HG02884 (cell line): Measurements from ENCODE around the gene TTLL5.

ENCODE experiments used
- ATAC-seq: cut with Tn5 transposase; IDR thresholded peaks from one replicate; pipeline ENCODE4 v1.9.1; 2021; ENCODE audit warnings: mild to moderate bottlenecking, moderate library complexity; ENCODE audit not compliant: unreplicated experiment

Gene TTLL5

DNA sequence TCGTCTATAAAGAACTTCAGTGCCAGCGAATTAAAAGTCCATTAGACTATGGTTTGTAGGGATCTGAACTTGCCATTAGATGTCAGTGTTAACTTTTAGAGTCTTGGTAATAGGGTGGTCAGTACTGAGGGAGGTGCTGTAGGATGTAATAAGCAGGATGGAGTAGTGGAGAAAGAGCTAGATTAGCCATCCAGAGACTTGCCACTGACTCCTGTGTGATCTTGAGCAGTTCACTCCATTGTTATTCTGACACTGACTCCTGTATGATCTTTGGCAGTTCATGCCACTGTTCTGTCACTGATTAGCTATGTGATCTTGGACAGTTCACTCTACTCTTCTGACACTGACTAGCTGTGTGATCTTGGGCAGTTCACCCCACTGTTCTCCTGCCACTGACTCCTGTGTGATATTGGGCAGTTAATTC, 133.6 kb downstream of the TTLL5 start:
- ATAC-seq, result no peak

DNA sequence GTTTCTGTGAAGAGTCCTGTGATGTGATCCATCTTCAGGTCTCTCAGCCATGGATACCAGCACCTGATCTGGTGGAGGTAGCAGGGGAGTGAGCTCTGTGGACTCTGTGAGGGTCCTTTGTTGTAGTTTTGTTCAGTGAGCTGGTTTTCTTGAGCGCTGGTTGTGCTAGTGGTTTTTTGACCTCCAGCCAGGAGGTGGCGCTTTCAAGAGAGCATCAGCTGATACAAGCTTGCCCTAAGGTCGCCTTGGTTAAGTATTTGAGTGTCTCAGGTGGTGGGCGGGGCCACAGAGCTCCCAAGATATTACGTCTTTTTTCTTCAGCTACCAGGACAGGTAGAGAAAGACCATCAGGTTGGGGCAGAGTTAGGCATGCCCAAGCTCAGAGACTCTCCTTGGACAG, 139.7 kb downstream of the TTLL5 start:
- ATAC-seq, result no peak

DNA sequence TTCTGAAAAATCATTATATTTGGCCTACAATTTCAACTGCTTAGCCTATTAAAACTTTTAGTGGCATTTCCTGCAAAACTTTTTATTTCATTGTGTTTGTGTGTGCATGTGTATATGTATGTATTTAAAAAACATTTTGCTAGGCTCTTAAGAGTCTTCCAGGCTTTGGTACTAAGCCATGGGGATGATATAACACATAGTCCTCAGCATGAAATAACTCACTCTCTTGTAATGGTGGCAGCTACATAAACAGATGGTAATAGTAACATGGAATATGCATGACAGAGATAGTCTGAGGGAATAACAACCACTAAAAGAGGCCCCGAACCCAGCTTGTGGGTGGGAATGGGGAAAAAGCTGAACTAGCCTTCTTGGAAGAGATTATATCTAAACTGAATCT, 141.4 kb downstream of the TTLL5 start:
- ATAC-seq, result no peak

DNA sequence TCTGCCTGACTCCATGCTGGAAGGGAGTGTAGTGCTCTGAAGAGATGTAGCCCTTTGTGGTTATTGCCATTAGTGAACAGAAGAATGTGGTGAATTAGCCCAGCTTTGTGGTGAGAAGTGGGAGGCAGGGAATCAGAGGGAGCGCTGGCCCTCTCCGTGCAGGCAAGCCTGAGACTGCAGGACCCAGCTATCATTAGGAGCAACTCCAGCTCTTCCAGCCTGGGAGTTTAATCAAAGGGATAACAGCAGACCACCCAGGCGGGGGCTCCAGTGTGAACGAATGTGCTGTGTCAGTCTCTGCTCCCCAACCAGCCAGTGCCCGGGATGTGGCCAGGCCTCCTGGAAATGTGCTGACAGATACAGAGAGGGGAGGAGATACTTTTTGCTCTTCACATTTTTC, 142.7 kb downstream of the TTLL5 start:
- no peak for ATAC-seq

DNA sequence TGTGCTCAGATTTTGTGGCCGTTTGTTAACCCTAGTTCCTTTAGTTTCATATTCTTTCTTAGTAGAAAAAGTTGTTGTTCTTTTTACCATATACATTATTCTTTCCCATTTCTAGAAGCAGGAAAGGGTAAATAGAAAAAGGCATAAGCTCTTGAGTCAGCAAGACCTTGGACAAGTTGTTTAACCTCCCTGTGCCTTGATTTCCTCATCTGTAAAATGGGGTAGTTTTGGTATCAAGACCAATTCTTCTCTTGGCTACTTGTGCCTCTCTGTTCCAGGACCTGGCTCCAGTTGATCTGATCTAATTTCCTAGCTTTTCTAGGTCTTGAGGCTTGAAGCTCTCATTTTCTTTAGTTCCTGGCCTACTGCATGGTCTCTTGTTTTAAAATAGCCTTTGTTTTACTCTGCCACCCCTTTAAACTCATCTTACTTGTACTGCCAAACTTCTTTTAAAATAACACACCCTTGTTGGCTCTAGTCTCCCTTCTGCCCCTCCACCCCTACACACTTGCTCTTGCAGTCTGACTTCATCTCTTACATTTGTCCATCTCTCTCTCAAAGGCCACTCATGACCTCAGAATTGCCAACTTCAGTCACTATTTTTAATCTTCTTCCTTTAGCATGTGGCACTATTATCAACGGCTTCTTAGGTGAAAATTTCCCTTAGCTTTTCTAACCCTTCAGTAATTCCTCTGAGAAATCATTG, 143.7 kb downstream of the TTLL5 start:
- no peak for ATAC-seq

DNA sequence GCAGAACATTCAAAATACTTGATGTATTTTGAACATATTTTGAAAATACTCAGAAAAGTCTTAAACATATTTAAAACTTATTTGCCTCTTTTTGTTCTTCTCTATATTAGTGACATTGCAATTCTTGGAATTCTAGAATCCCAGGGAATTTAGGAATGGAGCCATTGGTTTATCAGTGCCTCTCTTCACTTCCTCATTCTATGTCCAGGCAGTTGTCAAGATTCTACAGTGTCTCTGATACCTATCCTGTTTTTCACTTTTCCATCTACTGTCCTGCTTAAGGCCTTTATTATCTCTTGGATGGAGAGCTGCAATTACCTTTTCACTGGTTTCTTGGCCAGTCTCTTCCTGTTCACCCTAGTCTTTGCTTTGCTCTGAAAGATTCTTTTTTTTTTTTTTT, 144.6 kb downstream of the TTLL5 start:
- ATAC-seq, result no peak

DNA sequence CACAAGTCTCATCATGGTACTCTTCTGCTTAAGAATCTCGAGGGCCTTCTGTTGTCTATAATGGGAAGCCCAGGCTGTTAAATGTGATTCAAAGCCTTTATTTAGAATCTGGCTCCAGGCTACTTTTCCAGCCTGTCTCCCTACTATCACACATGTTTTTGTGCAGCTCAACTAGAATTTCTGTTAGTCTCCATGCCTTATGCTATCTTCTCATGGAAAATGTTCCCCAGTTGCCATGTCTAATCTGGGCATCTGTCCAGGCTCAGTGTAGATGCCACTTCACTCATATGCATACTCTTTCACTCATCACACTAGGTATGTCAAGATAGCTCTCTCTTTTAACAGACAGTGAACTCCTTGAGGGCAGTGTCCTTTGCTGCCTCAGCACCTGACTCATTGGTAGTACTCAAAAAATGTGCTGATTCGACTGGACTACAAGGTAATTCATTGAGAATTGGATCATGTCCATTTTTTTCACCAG, 145.3 kb downstream of the TTLL5 start:
- no peak for ATAC-seq

DNA sequence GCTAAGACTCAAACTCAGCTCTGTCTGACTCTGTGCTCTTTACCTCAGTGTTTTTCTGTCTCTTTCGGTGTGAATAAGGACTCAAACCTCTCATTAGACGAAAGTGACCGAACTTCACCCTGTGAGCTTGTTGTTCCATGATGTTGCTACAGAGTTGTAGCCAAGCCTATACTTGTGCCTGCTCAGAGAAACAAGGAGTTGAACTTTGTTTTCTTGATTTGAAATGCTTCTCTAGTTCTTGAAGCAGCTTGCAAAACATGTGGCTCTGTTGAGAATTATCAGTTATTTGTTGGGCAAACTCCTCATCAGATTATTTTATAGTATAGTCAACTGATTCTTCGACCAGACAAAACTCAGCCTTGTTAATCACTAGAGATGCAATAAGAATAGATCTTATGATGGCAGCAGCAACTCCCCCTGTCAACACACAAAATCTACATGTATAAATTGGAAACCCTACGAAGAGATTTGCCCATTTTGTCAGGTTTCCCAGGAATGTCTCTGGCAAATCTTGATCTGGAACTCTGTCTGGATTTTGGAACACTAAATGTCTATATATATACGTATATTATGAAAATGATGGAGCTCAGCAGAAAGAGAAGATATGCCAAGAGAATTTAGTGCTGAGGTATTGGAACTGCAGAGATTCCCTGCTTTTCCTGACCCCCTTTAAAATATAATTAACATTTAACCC, 146.8 kb downstream of the TTLL5 start:
- ATAC-seq, result no peak

DNA sequence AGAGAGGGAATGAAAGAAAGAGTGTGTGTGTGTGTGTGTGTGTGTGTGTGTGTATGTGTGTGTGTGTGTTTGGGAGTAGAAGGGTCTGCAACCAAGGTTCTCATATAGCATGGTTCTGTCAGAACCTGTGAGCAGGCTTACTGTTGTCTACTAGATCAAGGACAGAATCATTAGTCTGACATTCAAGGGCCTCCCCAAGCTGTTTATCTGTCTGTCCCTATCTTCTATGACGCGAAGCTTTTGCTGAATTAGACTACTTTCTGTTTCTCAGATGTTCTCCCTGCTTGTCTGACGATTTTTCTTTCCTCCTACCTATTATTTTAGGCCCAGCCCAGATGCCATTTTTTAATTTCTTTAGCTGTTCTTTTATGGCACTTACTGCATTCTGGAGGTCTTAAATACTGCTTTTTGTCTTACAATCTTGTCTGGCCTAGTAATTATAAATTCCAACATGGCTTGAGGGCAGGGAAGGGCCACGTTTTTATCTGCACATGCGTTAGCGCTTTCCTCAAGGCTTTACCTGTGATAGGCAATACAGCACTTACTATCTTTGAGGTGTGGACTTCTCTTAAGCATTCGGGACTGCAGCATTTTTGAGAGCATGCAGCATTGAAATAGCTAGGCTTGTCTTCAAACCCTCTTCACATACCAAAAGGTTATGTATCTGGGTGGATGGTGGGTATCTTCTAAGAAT, 150.2 kb downstream of the TTLL5 start:
- no peak for ATAC-seq

DNA sequence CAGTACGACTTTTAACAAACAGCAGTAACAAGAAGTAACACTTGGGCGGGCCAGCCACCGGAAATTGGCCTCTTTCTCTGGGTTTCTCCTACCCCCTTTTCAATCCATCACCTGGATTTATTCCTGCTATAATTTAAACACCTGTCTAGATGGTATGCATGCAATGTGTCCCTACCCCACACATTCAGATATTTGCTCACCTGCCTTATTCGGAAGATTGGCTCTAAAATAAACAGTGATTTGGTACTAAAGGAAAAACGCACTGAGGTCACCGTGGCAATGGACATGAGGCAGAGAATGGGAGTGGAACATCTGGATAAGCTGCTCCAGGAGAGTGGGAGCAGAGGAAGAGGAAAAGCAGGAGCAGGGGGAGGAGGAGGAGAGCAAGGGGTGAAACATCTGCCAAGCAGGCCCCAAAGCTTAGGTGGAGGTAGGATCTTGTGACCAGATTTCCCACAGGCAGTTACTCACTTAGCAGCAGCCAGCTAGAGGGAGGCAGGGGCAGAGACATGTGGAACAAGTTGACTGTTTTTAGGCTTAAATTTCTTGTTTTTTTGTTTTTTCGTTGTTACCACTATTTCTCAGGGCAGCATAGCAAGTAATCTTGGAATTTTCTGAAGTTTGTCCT, 150.9 kb downstream of the TTLL5 start:
- ATAC-seq, result no peak

DNA sequence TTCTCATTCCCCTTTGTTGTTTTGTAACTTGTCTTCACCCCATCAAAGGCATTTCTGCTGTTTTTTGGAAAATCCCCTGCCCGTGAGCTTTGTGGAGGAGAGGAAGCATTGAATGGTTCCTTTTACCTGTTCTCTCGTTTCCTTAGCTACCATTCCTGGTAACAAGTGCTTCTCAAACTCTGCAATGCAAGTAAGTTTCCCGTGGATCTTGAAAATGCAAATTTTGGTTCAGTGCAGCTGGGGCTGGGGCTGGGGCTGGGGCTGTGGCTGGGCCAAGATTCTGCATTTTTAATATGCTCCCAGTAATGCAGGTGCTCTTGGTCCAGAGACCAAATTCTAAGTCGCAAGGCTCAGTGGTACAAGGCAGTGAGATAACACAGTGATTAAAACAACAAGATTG, 151.6 kb downstream of the TTLL5 start:
- no peak for ATAC-seq

DNA sequence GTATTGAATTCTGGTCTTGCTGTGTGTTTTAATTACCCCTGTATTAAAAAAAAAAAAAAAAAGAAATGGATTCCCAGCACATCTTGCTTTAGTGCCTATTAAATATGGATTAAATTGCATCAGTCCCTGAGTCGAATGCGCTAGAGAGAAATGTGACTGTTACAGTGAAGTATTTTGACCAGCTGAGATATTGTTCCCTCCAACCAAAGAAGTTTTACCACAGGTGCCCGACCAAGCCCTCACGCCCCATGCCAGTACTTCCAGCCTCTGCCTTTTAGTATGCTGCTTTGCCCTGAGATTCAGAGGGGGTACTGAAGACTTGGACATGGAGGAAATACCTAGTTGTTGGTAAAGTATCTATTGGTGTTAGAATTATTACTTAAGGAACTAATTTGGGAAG, 159.7 kb downstream of the TTLL5 start:
- ATAC-seq, result no peak

DNA sequence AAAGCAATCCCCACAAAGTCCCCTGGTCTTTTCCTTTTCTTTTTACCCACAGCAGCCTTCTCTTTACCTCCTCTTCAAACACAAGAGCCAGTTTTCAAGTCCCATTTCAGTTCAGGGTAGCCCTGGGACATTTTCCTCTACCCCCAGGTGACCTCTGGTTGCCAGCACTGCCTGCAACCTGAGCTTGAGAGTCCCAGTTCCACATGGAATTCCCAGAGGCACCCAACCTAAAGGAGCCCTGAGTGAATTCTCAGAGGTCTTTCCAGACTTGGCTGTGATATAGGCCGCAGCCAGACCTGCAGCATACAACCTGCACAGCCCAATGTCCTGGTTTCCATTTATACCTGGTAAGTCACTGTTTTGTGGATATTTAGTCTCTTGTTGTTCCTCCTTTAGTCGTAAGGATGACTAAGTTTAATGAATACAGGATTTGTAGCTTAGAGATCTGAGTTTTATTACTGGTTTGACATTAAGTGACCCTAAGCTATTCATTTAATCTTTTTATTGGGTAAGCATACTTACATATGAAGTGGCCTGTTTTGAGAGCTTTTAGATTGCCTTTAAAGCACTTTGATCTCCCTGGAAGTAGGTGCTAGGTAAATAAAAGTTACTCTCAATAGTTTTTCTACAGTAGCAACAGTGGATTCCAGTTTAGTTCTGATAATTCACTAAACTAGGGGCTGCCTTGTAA, 160.9 kb downstream of the TTLL5 start:
- ATAC-seq, result no peak

DNA sequence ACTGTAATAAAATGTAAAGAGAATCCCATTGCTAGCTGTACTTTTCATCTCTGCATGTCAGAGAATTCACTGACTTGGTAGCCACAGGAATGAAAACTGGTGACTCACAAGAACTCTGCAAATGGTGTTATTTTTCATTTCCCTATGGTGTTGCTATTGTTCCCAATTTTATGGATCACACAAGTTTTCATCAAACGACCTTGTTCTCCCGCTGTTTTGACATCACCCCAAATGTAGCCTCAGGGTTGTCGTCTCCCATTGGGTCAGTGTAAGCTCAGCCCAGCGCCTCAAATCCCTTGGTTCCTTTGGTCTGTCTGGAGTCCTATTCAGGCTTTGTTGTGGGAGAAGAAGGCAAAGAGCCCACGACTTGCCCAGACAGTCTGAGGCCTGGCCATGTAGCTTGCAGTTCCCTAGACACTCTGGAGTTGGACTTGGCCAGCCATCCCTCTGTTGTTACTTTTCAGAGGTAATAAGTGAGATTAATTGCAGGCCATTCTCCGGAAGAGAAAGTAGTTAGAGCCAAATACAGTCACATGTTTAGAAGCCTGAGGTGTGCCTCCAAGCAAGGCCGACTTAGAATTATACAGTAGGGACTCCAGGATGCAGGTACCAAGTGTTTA, 161.6 kb downstream of the TTLL5 start:
- ATAC-seq, result no peak

DNA sequence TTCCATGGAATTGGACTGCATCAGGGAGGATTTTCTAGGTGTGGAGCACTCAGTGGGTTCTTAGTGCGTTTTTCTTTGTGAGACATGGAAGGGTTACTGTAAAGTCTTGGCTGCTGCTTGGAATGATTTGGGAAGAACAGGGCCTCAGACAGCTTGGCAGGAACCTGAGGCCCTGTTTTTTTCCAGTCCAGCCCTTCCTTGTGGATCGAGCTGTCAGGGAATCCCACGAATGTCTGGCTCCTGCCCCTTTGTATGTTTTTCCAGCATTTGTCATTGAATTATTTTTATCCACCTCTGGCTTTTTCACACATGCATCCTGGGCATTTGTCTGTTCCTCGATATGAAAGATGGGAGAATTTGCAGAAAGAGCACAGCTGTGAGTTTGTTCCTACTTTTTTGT, 162.3 kb downstream of the TTLL5 start:
- no peak for ATAC-seq

DNA sequence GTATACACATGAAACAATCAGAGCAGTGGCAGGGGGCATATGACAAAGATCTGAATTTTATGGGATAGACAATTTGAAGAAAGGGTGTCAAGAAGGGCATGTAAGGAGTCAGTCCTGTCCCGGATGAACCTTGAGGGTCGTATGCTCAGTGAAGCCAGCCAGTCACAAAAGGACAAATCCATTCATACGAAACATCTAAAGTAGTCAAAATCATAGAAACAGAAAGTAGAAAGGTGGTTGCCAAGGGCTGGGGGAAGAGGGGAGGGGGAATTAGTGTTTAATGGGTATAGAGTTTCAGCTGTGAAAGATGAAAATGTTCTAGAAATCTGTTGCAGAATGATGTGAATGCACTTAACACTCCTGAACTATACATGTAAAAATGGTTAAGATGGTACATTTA, 163.3 kb downstream of the TTLL5 start:
- ATAC-seq, result no peak

DNA sequence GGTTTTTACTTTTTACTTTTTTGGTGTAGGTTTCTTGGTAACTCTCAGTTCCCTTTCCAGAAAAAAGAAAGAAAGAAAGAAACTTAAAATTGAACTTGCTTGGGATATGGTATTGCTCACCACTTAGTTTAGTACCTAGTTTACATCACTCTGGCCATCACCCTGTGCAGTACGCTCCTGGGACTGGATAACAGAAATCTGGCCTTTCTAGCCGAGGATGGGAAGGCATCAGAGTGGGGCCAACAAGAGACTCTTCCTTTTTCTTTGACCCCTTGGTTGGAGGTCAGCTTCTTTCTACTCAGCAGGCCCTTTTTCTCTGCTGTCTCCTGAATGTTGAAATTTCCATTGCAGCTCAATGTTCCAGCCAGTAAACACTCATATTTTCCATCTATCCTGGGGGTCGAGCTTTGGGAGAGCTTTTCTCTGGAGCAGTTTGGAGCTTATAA, 164.1 kb downstream of the TTLL5 start:
- no peak for ATAC-seq

DNA sequence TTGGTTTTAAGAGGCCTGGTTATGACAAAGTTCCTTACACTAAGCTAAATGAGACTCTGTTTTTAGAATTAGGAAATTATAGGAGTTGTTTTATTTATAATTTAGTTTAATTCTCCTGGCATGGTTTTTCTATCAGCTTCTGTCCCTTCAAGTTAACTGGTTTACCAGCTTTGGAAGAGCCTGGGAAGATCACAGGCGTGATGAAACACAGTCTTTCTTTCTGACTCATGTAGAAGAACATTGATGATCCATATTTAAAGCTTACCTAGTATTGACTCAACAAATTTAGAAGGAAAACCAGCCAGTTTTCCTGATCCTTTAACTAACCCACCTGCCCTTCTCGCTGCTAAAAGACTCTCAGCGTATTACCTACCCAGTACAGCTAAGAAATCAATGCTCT, 165.6 kb downstream of the TTLL5 start:
- ATAC-seq, result no peak

DNA sequence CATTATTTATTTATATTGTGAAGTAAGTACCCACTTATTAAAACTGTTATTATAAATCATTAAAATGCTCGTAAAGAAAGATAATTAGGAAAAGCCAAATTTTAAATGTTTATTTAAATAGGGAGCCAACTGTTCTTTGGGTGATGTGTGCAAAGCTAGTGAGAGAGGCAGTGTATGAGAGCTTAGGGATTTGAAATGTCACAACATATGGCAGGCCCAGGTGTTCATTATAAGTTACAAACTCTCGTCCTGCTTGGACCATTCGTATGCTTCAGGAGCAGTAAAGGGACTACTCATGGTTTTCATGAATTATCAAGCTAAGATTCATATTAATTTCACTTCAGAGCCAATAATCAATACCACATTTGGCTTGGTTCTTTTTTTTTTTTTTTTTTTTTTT, 166.3 kb downstream of the TTLL5 start:
- no peak for ATAC-seq

DNA sequence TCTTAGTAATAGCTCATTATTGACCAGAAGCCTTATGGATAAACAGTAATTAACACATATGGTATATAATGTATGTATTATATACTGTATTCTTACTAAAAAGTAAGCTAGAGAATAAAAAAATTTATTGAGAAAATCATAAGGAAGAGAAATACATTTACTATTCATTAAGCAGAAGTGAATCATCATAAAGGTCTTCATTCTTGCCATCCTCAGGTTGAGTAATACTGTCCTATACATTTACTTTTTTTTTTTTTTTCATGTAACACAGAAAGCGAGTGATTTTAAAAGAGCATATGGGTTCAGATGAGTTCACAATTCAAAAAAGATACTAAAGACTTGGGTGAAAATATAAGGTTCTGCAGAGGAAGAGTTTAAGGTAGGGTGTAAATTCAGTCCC, 168.3 kb downstream of the TTLL5 start:
- no peak for ATAC-seq
